LNCAP (cell line): Measurements from ENCODE around the gene ANAPC2.

ENCODE experiments used
- CTCF ChIP-seq: fragments of 450-650 bp; IDR thresholded peaks from 2 replicates; pipeline ENCODE4 v1.5.1; 2017; ENCODE audit warnings: mild to moderate bottlenecking

ANAPC2 gene

DNA sequence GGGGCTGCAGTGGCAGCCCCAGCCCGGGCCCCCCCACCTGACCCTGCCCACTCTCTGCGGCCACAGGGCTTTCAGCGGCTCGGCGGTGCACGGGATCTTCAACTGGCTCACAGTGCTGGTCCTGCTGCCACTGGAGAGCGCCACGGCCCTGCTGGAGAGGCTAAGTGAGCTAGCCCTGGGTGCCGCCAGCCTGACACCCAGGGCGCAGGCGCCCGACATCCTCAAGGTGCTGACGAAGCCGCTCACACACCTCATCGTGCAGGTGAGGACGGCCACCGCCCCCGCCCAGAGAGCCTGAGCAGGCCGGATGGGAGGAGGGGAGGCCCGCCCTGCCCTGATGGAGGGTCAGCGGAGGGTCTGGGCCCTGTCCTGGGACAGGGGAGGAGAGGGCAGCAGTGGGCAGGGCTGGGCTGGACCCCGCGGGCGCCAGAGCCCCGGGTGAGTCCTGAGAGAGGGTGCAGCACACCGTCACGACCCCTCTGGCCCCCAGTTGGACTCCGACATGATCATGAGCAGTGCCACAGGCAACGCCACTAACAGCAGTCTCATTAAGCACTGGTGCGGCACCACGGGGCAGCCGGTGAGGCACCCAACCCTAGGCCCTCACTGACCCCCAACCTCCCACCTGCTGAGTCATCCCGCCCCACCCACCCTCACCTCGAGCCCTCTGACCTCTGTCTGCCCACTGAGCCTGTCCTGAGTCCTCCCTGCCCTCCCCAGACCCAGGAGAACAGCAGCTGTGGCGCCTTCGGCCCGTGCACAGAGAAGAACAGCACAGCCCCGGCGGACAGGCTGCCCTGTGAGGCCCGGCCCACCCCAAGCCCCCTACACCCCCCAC is 45.0 kb upstream of the ANAPC2 start:
- no peak for TF ChIP-seq CTCF

GRCh38 chr9:137232510-137232909 is 44.1 kb upstream of the ANAPC2 start:
- TF ChIP-seq CTCF, result no peak

GRCh38 chr9:137232101-137232500 is 43.7 kb upstream of the ANAPC2 start:
- no peak for TF ChIP-seq CTCF

GRCh38 chr9:137231372-137232039 is 43.1 kb upstream of the ANAPC2 start:
- TF ChIP-seq CTCF, result no peak

DNA sequence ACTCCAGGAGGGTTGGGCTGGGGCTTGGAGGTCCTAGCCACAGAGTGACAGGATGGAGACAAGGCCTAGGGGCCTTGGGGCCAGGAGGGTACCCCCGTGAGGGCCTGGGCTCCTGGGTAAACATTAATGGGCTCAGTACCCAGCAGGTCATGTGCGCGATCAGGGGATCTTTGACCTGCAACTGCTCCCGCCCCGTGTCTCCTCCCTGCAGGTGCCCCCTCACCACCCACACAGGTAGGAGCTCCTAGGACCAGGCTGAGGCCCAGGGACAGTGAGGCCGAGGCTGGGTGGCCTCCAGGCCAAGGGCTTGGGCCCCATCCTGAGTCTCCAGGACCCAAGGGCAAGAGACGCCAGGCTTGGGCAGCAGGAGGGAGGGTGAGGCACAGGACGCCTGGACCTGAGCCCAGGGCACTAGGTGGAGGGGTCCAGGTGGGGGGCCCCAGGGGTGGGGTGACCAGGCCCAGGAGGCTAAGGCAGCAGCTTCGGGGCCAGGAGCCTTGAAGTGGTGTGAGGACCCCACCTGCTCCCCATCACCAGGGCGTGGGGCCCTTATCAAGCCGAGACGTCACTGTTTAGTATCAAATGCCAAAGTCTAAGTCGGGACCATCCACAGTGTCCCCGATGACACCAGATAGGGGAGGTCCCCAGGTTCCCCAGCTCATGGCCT is 42.5 kb upstream of the ANAPC2 start, which contains the start of gene SLC34A3:
Gene SLC34A3 (plus strand): TSS at position 197 of the 667 bp plus-strand sequence. CDS start 802 bp downstream, outside the sequence.
- no peak for TF ChIP-seq CTCF

- no peak for TF ChIP-seq CTCF
Measured at GRCh38 chr9:137229903-137230704, 41.7 kb upstream of the ANAPC2 start.
